RWPE2 (cell line): ENCODE results near the gene ME1.
"Not testable (repeated sequence)": the region's sequence is repeated elsewhere in the genome, so short reads cannot be mapped to it uniquely, and the experiment has no call there.

Source experiments
- ATAC-seq: fragments of 200-7000 bp; cut with Tn5 transposase; 3 replicates; pipeline ENCODE4 v1.9.1; 2021; ENCODE audit warnings: low read depth
- DNase-seq: peaks from one replicate; pipeline ENCODE4 v3.0.0-alpha.2; 2020; ENCODE audit warnings: low spot score
- H3K27ac ChIP-seq: fragments of 450-650 bp; 2 replicates; pipeline ENCODE4 v1.5.1; 2017; ENCODE audit warnings: mild to moderate bottlenecking; ENCODE audit not compliant: poor library complexity, severe bottlenecking
- H3K27me3 ChIP-seq: fragments of 250-450 bp; sonication (Bioruptor Pico); 2 replicates; pipeline ENCODE4 v1.5.1; 2021; ENCODE audit warnings: mild to moderate bottlenecking, moderate library complexity; ENCODE audit not compliant: insufficient read depth, poor library complexity, severe bottlenecking
- H3K36me3 ChIP-seq: fragments of 250-450 bp; sonication (Bioruptor Pico); 2 replicates; pipeline ENCODE4 v1.5.1; 2020; ENCODE audit warnings: low read depth, mild to moderate bottlenecking, moderate library complexity
- H3K4me1 ChIP-seq: fragments of 250-450 bp; sonication (Bioruptor Pico); 2 replicates; pipeline ENCODE4 v1.5.1; 2021; ENCODE audit warnings: mild to moderate bottlenecking, moderate library complexity; ENCODE audit not compliant: insufficient read depth, poor library complexity, severe bottlenecking
- H3K4me3 ChIP-seq: fragments of 250-450 bp; sonication (Bioruptor Pico); 2 replicates; pipeline ENCODE4 v1.5.1; 2021; ENCODE audit warnings: mild to moderate bottlenecking, moderate library complexity; ENCODE audit not compliant: severe bottlenecking
- H3K9me3 ChIP-seq: fragments of 250-450 bp; sonication (Bioruptor Pico); 2 replicates; pipeline ENCODE4 v1.5.1; 2021; ENCODE audit warnings: mild to moderate bottlenecking, moderate library complexity; ENCODE audit not compliant: severe bottlenecking
- CTCF ChIP-seq: fragments of 450-650 bp; IDR thresholded peaks from one replicate; pipeline ENCODE4 v1.5.1; 2017; ENCODE audit warnings: mild to moderate bottlenecking, moderate library complexity; ENCODE audit not compliant: poor library complexity, severe bottlenecking

The ME1 gene

DNA sequence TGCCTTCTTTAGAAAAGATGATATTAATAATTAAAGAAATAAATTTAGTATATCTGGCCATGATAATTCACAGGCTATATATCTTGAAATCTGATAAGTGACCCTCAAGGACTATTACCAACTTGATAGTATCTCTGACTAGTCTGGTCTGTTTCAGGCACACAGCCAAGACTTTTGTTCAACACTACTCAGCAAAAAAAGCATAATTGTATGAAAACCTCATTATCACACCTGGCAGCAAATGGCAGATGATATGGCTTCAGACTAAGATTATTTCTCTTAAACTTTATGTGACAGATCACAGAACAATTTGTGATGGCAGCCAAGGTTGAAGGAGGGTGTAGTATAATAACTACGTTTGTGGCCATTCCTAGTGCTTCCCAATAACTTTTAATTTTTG, 123.0 kb downstream of the ME1 start:
- Histone ChIP-seq H3K4me1 (peaks cover 9% of the 10 kb centered on the region), H3K4me3 (no peak overlapping the region), H3K9me3 (no peaks in the 10 kb centered on the region), H3K27ac (no peak overlapping the region), H3K27me3 (no peaks in the 10 kb centered on the region), H3K36me3 (no peaks in the 10 kb centered on the region)
- DNase-seq = no peak
- ATAC-seq = no peak
- no peak for TF ChIP-seq CTCF

DNA sequence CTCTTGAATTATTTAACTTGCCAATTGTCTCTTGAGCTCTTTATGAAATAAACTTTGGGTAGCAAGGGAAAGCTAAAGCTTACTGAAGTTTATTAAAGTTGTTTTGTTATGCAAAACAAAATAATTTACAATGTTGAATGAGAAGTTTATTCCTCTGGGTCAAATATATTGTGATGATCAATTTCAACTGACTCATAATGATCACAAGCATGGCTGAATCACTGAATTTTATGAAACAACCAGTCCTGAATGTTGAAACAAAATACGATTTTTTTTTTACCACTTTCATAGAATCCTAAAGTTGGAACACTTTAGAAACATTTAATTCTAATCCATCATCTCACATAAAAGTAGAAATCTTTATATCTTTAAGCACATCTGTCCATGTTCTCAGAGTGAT, 127.4 kb downstream of the ME1 start:
- H3K9me3 ChIP-seq = no peaks in the 10 kb centered on the region
- H3K4me3 ChIP-seq = no peak overlapping the region
- no peak for TF ChIP-seq CTCF
- DNase-seq = no peak
- H3K27me3 ChIP-seq = no peaks in the 10 kb centered on the region
- no peak overlapping the region for H3K27ac ChIP-seq
- no peaks in the 10 kb centered on the region for H3K4me1 ChIP-seq
- ATAC-seq = no peak
- H3K36me3 ChIP-seq = no peaks in the 10 kb centered on the region

DNA sequence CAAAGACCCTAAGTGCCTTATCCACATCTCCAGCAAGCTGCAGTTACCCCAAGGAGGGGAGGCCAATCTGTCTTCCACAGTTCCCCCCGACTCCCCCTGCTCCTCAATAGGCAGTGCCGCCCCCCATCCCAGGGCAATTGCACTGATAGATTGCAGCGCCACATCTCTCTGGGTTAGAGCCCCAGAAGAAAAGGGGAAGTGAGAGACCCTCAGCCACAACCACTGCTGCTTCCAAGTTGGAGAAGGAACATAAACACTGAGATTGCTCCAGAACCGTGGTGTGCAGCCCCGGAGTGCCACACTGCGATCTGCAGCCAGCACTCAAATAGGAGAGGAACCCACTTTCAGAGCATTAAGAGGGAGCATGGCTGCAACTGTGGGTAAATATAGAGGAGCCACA, 136.2 kb downstream of the ME1 start:
- Histone ChIP-seq H3K27ac (no peak overlapping the region), H3K4me3 (no peak overlapping the region), H3K36me3 (no peaks in the 10 kb centered on the region), H3K9me3 (no peaks in the 10 kb centered on the region), H3K4me1 (no peaks in the 10 kb centered on the region), H3K27me3 (no peaks in the 10 kb centered on the region)
- ATAC-seq (no peak), DNase-seq (no peak)
- TF ChIP-seq CTCF = no peak

GRCh38 chr6:83292900-83293843, 137.7 kb downstream of the ME1 start:
- H3K9me3 ChIP-seq = no peaks in the 10 kb centered on the region
- H3K4me1 ChIP-seq = no peaks in the 10 kb centered on the region
- no peak overlapping the region for H3K4me3 ChIP-seq
- TF ChIP-seq CTCF = no peak
- H3K27me3 ChIP-seq = no peaks in the 10 kb centered on the region
- DNase-seq (no peak), ATAC-seq (no peak)
- H3K36me3 ChIP-seq = no peaks in the 10 kb centered on the region
- H3K27ac ChIP-seq = no peak overlapping the region

GRCh38 chr6:83287298-83287697, 143.6 kb downstream of the ME1 start:
- not testable (repeated sequence) for H3K4me1 ChIP-seq, ATAC-seq, H3K27ac ChIP-seq, DNase-seq, H3K9me3 ChIP-seq, H3K36me3 ChIP-seq, H3K4me3 ChIP-seq, H3K27me3 ChIP-seq
